GM23248 (cell line): ENCODE data around the gene PNRC1.

Experiments
- EZH2 ChIP-seq: fragments of 200-600 bp; sonication (generic); IDR thresholded peaks from 2 replicates; pipeline ENCODE4 v1.6.1; 2018; ENCODE audit warnings: antibody characterized with exemption, mild to moderate bottlenecking; ENCODE audit not compliant: insufficient read depth, poor library complexity, severe bottlenecking
- EZH2phosphoT487 ChIP-seq: fragments of 200-600 bp; sonication (generic); IDR thresholded peaks from 2 replicates; pipeline ENCODE4 v1.6.1; 2018; ENCODE audit warnings: antibody characterized with exemption, moderate library complexity, mild to moderate bottlenecking, low read depth; ENCODE audit not compliant: insufficient read depth

GRCh38 chr6:89120371-89120770 lies 39.8 kb downstream of the PNRC1 start:
- TF ChIP-seq EZH2phosphoT487, result no peak
- no peak for TF ChIP-seq EZH2
